HepG2 (cell line): Measurements from ENCODE around the gene RRAS. TPM values are rescaled to one million over a fixed set of nuclear protein-coding genes. Genes with fewer than 3 reads are reported as not detected.

Experiments used
- CEBPG ChIP-seq: IDR thresholded peaks from 2 replicates; pipeline ENCODE4 v1.6.1; 2016
- CENPX ChIP-seq: sonication (generic); formaldehyde crosslinking; IDR thresholded peaks from 2 replicates; pipeline ENCODE4 v1.9.0; 2021; ENCODE audit warnings: mild to moderate bottlenecking, missing genetic modification reagents, moderate library complexity
- DPF2 ChIP-seq: sonication (generic); formaldehyde crosslinking; IDR thresholded peaks from 2 replicates; pipeline ENCODE4 v1.4.0; 2020; ENCODE audit warnings: mild to moderate bottlenecking, low read depth, missing genetic modification reagents, borderline replicate concordance
- FLYWCH1 ChIP-seq: sonication (generic); formaldehyde crosslinking; IDR thresholded peaks from 2 replicates; pipeline ENCODE4 v1.8.1; 2023; ENCODE audit warnings: mild to moderate bottlenecking, missing genetic modification reagents
- HDAC6 ChIP-seq: fragments of 200-600 bp; sonication (generic); IDR thresholded peaks from 2 replicates; pipeline ENCODE4 v1.7.0; 2017; ENCODE audit warnings: mild to moderate bottlenecking, antibody characterized with exemption, low read length, low read depth
- KDM6A ChIP-seq: IDR thresholded peaks from 2 replicates; pipeline ENCODE4 v1.6.1; 2016; ENCODE audit warnings: low read depth
- NCOA2 ChIP-seq: sonication (generic); formaldehyde crosslinking; IDR thresholded peaks from 2 replicates; pipeline ENCODE4 v1.8.0; 2022; ENCODE audit warnings: inconsistent platforms
- NFRKB ChIP-seq: fragments of 450-650 bp; IDR thresholded peaks from 2 replicates; pipeline ENCODE4 v1.6.1; 2017
- NKX3-1 ChIP-seq: sonication (generic); formaldehyde crosslinking; IDR thresholded peaks from 2 replicates; pipeline ENCODE4 v1.5.0; 2020; ENCODE audit warnings: missing genetic modification reagents
- PRMT3 ChIP-seq: sonication (generic); formaldehyde crosslinking; IDR thresholded peaks from 2 replicates; pipeline ENCODE4 v1.8.1; 2022; ENCODE audit warnings: low read depth, mild to moderate bottlenecking, moderate library complexity, missing genetic modification reagents, borderline replicate concordance
- SNAPC4 ChIP-seq: sonication (generic); formaldehyde crosslinking; IDR thresholded peaks from 2 replicates; pipeline ENCODE4 v1.4.0; 2020; ENCODE audit warnings: mild to moderate bottlenecking, missing genetic modification reagents
- SUZ12 ChIP-seq: fragments of 150-350 bp; IDR thresholded peaks from 2 replicates; pipeline ENCODE4 v1.6.1; 2014; ENCODE audit warnings: low read depth, low read length
- TFDP2 ChIP-seq: sonication (generic); formaldehyde crosslinking; IDR thresholded peaks from 2 replicates; pipeline ENCODE4 v1.4.0; 2020; ENCODE audit warnings: missing genetic modification reagents
- TRAFD1 ChIP-seq: sonication (generic); formaldehyde crosslinking; IDR thresholded peaks from 2 replicates; pipeline ENCODE4 v1.5.1; 2020; ENCODE audit warnings: missing genetic modification reagents, mild to moderate bottlenecking, borderline replicate concordance
- ZFP1 ChIP-seq: IDR thresholded peaks from 2 replicates; pipeline ENCODE4 v1.6.1; 2016
- ZFP62 ChIP-seq: sonication (generic); formaldehyde crosslinking; IDR thresholded peaks from 2 replicates; pipeline ENCODE4 v1.4.0; 2020; ENCODE audit warnings: missing genetic modification reagents
- ZMAT3 ChIP-seq: sonication (generic); formaldehyde crosslinking; conservative IDR thresholded peaks from 2 replicates; pipeline ENCODE4 v1.7.0; 2021; ENCODE audit warnings: missing genetic modification reagents
- ZNF18 ChIP-seq: sonication (generic); formaldehyde crosslinking; IDR thresholded peaks from 2 replicates; pipeline ENCODE4 v1.8.0; 2022; ENCODE audit warnings: mild to moderate bottlenecking, missing genetic modification reagents; ENCODE audit not compliant: insufficient replicate concordance
- ZNF335 ChIP-seq: sonication (generic); formaldehyde crosslinking; IDR thresholded peaks from 2 replicates; pipeline ENCODE4 v1.4.0; 2020; ENCODE audit warnings: missing genetic modification reagents
- ZNF34 ChIP-seq: sonication (generic); formaldehyde crosslinking; IDR thresholded peaks from 2 replicates; pipeline ENCODE4 v1.4.0; 2020; ENCODE audit warnings: mild to moderate bottlenecking, missing genetic modification reagents, borderline replicate concordance
- ZNF777 ChIP-seq: sonication (generic); formaldehyde crosslinking; IDR thresholded peaks from 2 replicates; pipeline ENCODE4 v1.4.0; 2020; ENCODE audit warnings: missing genetic modification reagents
- polyA plus RNA-seq, 8 experiments: library from polyadenylated mRNA; depleted of rRNA in 3 of 8; stranded (reverse) in 7 of 8; unstranded in 1 of 8; fragments of >200 nt; fragmentation: Illumina TruSeq in 4 of 8; extraction: Trizol in 4 of 8; gene quantifications; 2 replicates each; pipeline versions ENCODE4 v1.2.1 to v1.2.3, GENCODE V29; 2011 to 2016; ENCODE audit warnings: low read depth in 4 of 8, missing spikeins in 1 of 8, mixed read lengths in 1 of 8; ENCODE audit not compliant: insufficient read depth in 1 of 8
- total RNA-seq, 5 experiments: library from RNA; depleted of rRNA; stranded (reverse); fragments of >200 nt; fragmentation: Illumina TruSeq; extraction: Trizol; gene quantifications; 2 replicates each; pipeline ENCODE4 v1.2.3, GENCODE V29; 2016; ENCODE audit warnings: low read depth in 1 of 5

RRAS gene
- total and polyA plus RNA-seq, 2 of the 13 experiments (the other 11 are each of a cell fraction or from before 2014, with no cell fraction given): 1.5 to 12.0 TPM

DNA sequence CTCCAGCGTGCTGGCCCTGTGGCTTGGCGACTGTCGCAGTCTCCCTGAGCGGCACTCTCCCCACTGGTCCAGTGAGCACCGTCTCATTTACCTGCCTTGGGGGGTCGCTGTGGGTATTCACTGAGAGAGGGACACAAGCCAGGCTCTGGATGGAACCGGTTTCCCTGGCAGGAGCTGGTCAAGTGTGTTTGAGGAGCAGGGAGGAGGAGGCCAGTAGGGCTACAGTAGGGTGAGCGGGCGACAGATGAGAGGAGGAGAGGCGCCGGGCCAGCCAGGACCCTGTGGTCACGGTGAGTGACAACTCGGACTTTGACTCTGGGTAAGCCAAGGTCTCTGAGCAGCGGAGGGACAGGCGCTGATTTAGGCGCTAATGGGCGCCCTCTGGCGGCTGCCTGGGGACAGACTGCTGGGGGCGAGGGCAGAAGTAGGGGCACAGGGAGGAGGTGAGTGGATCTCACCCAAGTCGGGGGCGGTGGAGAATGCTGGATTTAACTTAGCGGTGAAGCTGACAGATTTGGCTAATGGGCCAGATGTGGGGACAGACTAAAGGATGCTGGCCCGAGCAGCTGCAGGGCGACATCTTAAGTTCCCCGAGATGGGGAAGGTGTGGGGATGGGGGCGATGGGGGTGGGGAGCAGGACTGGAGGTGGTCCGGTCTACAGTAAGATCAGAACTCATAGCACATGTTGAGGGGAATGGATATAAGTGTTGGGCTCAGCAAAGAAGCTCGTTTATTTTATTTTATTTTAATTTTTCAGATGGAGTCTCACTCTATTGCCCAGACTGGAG lies 32.4 kb upstream of the RRAS start (continued):
- no peak for TF ChIP-seq TRAFD1 (CRISPR knock-in tag)
- no peak for TF ChIP-seq CEBPG (CRISPR knock-in tag)
- no peak for TF ChIP-seq SUZ12
- no peak for TF ChIP-seq FLYWCH1
- peak; percentile 62; the same call in 1 of the 2 replicates for TF ChIP-seq TFDP2 (CRISPR knock-in tag)
- 0 out of 2 replicates have a peak, but pooled peaks have one; percentile 49 for TF ChIP-seq KDM6A
- no peak; the same call in 1 of the 2 replicates for TF ChIP-seq NCOA2
- TF ChIP-seq ZMAT3 (CRISPR knock-in tag): 0 out of 2 replicates have a peak, but pooled peaks have one; percentile 19
- no peak for TF ChIP-seq CENPX (CRISPR knock-in tag)
- TF ChIP-seq ZFP1 (CRISPR knock-in tag): no peak
- no peak for TF ChIP-seq DPF2
- no peak for TF ChIP-seq HDAC6
- TF ChIP-seq PRMT3: no peak
- no peak for TF ChIP-seq ZNF34 (CRISPR knock-in tag)
- TF ChIP-seq SNAPC4 (CRISPR knock-in tag): peak; percentile 69; the same call in 1 of the 2 replicates
- TF ChIP-seq ZFP62: no peak
- no peak for TF ChIP-seq NKX3-1 (CRISPR knock-in tag)
- TF ChIP-seq ZNF777 (CRISPR knock-in tag): 0 out of 2 replicates have a peak, but pooled peaks have one; percentile 17
- no peak for TF ChIP-seq NFRKB
- no peak for TF ChIP-seq ZNF18
- no peak for TF ChIP-seq ZNF335
